Measurements from ENCODE around the gene ARV1.

- TF ChIP-seq POLR2AphosphoS5 (IDR thresholded peaks at IDR 0.05; ENCODE audit: low read depth, low read length), result no peak
- no peak for TF ChIP-seq CTCF (IDR thresholded peaks at IDR 0.05 in 2 of 3, conservative IDR thresholded peaks at IDR 0.05 in 1 of 3; ENCODE audit: borderline replicate concordance in 1 of 3, insufficient read depth in 1 of 3, low read depth in 2 of 3, low read length in 2 of 3)
- TF ChIP-seq SIN3A (IDR thresholded peaks at IDR 0.05; ENCODE audit: low read depth), result no peak
- no peak for TF ChIP-seq FOSL1 (IDR thresholded peaks at IDR 0.05; ENCODE audit: low read depth)
- TF ChIP-seq EGR1 (IDR thresholded peaks at IDR 0.05; ENCODE audit: low read depth), result no peak
- TF ChIP-seq ZNF274 (IDR thresholded peaks at IDR 0.05; ENCODE audit: low read depth, low read length), result no peak
- no peak for TF ChIP-seq RAD21 (IDR thresholded peaks at IDR 0.05; ENCODE audit: low read depth)
- no peak for TF ChIP-seq EZH2 (IDR thresholded peaks at IDR 0.05)
- TF ChIP-seq POLR2A (IDR thresholded peaks at IDR 0.05; ENCODE audit: borderline replicate concordance, extremely low read depth, insufficient read depth, insufficient read length), result no peak
- no peak for TF ChIP-seq MAX (IDR thresholded peaks at IDR 0.05)
- no peak for TF ChIP-seq EZH2phosphoT487 (IDR thresholded peaks at IDR 0.05; ENCODE audit: borderline replicate concordance)
Measured at GRCh38 chr1:231021540-231022031, 42.7 kb downstream of the ARV1 start.

Measured in HCT116 (cell line).